Measurements from ENCODE around the gene GPC6. TPM values are rescaled to one million over a fixed set of nuclear protein-coding genes. Genes with fewer than 3 reads are reported as not detected.

The GPC6 gene
- total RNA-seq, 4 donors from 2014 or later = 6.7 to 67.2 (median 11.1) TPM

- no peak for DNase-seq
- Histone ChIP-seq H3K27ac (no peak overlapping the region), H3K4me3 (no peak overlapping the region), H3K27me3 (no peaks in the 10 kb centered on the region), H3K36me3 (no peaks in the 10 kb centered on the region), H3K9me3 (no peaks in the 10 kb centered on the region), H3K4me1 (no peaks in the 10 kb centered on the region)
- no peak for TF ChIP-seq POLR2A (IDR thresholded peaks at IDR 0.05)
- TF ChIP-seq CTCF (IDR thresholded peaks at IDR 0.05) = no peak
- intact Hi-C loops (cut with DNase I; ENCODE audit: low total_unique reads) = no loop called here
These were observed 550.9 kb downstream of the GPC6 start for GRCh38 chr13:93777504-93777903.

DNA sequence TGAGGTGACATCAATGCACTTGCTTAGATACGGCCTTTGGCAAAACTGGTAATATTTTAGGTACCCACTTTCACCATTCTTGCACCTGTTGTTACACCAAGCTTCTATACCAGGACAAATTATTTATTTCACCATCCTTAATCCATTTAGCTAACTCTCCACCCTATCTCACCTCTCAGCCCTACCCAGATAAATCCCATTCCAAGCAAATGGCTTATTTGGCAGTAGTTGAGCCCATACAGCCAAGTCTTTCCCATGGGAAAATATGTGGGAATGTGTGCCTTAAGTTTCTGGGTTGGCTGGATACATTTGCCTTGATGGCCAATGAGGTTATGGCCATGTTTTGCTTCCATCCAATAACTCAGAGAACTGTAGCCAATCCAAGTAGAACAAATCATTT is 551.9 kb downstream of the GPC6 start:
- H3K9me3 ChIP-seq = no peaks in the 10 kb centered on the region
- intact Hi-C loops (cut with DNase I; ENCODE audit: low total_unique reads) = no loop called here
- H3K4me1 ChIP-seq = no peaks in the 10 kb centered on the region
- TF ChIP-seq CTCF (IDR thresholded peaks at IDR 0.05) = no peak
- no peak for TF ChIP-seq POLR2A (IDR thresholded peaks at IDR 0.05)
- H3K27me3 ChIP-seq = no peaks in the 10 kb centered on the region
- no peak for DNase-seq
- H3K4me3 ChIP-seq = no peak overlapping the region
- H3K36me3 ChIP-seq = no peaks in the 10 kb centered on the region
- no peak overlapping the region for H3K27ac ChIP-seq

GRCh38 chr13:93784191-93784590 is 557.6 kb downstream of the GPC6 start:
- Histone ChIP-seq H3K27ac (no peak overlapping the region), H3K4me3 (no peak overlapping the region), H3K9me3 (no peaks in the 10 kb centered on the region), H3K27me3 (no peaks in the 10 kb centered on the region), H3K36me3 (no peaks in the 10 kb centered on the region), H3K4me1 (no peaks in the 10 kb centered on the region)
- no peak for DNase-seq
- intact Hi-C loops (cut with DNase I; ENCODE audit: low total_unique reads) = no loop called here
- no peak for TF ChIP-seq POLR2A (IDR thresholded peaks at IDR 0.05)
- TF ChIP-seq CTCF (IDR thresholded peaks at IDR 0.05) = no peak

- Histone ChIP-seq H3K27ac (no peak overlapping the region), H3K4me3 (no peak overlapping the region), H3K9me3 (no peaks in the 10 kb centered on the region), H3K27me3 (no peaks in the 10 kb centered on the region), H3K36me3 (no peaks in the 10 kb centered on the region), H3K4me1 (no peaks in the 10 kb centered on the region)
- no peak for DNase-seq
- TF ChIP-seq CTCF (IDR thresholded peaks at IDR 0.05) (no peak), POLR2A (IDR thresholded peaks at IDR 0.05) (no peak)
- intact Hi-C loops (cut with DNase I; ENCODE audit: low total_unique reads) = no loop called here
These were observed 560.4 kb downstream of the GPC6 start for GRCh38 chr13:93786846-93787489.

DNA sequence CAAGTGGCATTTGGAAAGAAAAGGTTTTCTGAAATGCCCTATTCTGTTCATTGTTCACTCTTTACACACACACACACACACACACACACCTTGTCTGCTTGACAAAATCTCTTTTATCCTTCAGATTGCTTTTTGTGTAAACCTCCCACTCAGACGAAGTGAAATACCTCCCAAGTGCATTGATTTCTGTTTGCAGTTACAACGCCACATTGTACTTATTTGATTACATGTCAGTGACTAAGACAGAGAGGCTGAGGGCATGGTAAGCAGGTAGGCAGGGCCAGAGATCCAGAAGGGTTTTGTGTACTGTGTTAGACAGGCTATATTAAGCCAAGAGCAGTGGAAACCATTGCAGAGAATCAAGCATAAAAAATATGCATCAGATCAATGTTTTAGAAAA is 561.8 kb downstream of the GPC6 start:
- Histone ChIP-seq H3K27me3 (no peaks in the 10 kb centered on the region), H3K27ac (no peak overlapping the region), H3K36me3 (no peaks in the 10 kb centered on the region), H3K4me1 (no peaks in the 10 kb centered on the region), H3K9me3 (no peaks in the 10 kb centered on the region), H3K4me3 (no peak overlapping the region)
- no peak for DNase-seq
- TF ChIP-seq POLR2A (IDR thresholded peaks at IDR 0.05) = no peak
- intact Hi-C loops (cut with DNase I; ENCODE audit: low total_unique reads) = no loop called here

DNA sequence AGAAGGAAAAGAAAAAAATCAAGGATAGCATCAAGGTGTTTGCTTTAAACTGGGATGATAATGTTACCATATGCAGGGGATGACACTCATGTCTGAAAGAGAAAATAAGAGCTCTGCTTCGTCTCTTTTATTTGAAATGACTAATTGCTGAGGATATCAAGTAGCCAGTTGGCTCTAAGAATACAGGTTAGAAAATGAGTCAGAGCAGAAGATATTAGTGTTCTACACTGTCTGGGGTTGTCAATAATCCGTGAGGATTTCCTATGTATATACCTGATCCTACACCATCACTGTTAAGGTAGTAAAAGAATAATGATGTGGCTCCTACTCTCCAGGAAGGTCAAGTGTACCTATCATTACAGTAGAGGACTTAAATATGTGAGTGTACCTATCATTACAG is 562.5 kb downstream of the GPC6 start:
- no peaks in the 10 kb centered on the region for H3K36me3 ChIP-seq
- no peaks in the 10 kb centered on the region for H3K9me3 ChIP-seq
- no peak for TF ChIP-seq POLR2A (IDR thresholded peaks at IDR 0.05)
- no peak for TF ChIP-seq CTCF (IDR thresholded peaks at IDR 0.05)
- no peak overlapping the region for H3K4me3 ChIP-seq
- intact Hi-C loops (cut with DNase I; ENCODE audit: low total_unique reads) = no loop called here
- no peaks in the 10 kb centered on the region for H3K27me3 ChIP-seq
- no peaks in the 10 kb centered on the region for H3K4me1 ChIP-seq
- no peak overlapping the region for H3K27ac ChIP-seq
- no peak for DNase-seq

All from uterus (tissue), 4 donors.